Bronchial epithelial cell (primary cell): Measurements from ENCODE around the gene PLK2. TPM values are rescaled to one million over a fixed set of nuclear protein-coding genes. Genes with fewer than 3 reads are reported as not detected.

Experiments
- DNase-seq: peaks from one replicate; pipeline ENCODE4 v3.0.0-alpha.2; 2010; ENCODE audit warnings: low read depth
- FAIRE-seq: peaks from 2 replicates; lab custom pipeline; 2011; peaks lifted over from hg19 to GRCh38; lab: Jason Lieb, UNC
- H3K27me3 ChIP-seq: 2 replicates; pipeline ENCODE4 v1.5.1; 2011; ENCODE audit warnings: low read length; ENCODE audit not compliant: control insufficient read depth, insufficient read depth
- H3K36me3 ChIP-seq: 2 replicates; pipeline ENCODE4 v1.5.1; 2011; ENCODE audit warnings: low read length; ENCODE audit not compliant: control insufficient read depth, insufficient read depth
- H3K4me3 ChIP-seq: 2 replicates; pipeline ENCODE4 v1.5.1; 2011; ENCODE audit warnings: mild to moderate bottlenecking, low read depth, low read length, control low read depth
- total RNA-seq: library from RNA; depleted of rRNA; stranded (reverse); fragments of >200 nt; gene quantifications from 2 replicates; pipeline ENCODE4 v1.2.1, GENCODE V29; 2014
- TF ChIP-seq, protein P1 (sequence below): IDR thresholded peaks from 2 replicates; pipeline ENCODE4 v1.5.1; 2011; ENCODE audit warnings: mild to moderate bottlenecking, moderate library complexity, low read length, control low read depth, inconsistent platforms; ENCODE audit not compliant: insufficient read depth, severe bottlenecking

Gene PLK2
- total RNA-seq, 1 donor from 2014 or later, result 146 TPM

DNA sequence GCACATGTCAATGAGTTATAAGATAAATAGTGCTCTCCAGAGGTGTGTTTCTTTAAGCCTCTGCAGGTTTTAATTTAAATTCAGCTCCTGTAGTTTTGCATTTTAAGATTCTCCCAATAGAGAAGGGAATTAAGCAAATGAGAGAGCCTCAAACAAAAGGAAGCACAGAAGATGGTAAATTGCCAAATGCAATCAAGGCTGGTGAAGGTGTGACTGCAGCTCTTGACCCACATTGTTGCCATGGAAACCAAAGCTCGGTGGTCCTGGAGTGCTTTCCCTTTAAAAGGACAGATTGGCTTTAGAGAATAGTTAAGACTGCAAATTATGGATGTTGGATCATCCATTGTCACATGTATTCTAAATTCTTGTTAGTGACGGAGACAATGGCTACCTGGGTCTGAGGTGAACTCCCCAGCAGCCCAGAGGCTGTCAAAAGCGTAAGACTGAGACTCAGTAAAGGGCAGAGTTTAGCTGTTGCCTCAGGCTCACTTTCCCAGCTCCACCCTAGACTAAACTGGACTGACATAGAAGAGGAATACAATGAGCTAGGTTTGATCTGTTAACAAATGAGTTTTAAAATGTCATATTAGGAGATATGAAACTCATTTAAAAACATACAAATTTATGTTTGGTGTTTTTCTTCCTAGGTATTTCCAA lies 43.6 kb upstream of the PLK2 start:
- FAIRE-seq (no peak), DNase-seq (no peak)
- TF ChIP-seq, protein P1, sequence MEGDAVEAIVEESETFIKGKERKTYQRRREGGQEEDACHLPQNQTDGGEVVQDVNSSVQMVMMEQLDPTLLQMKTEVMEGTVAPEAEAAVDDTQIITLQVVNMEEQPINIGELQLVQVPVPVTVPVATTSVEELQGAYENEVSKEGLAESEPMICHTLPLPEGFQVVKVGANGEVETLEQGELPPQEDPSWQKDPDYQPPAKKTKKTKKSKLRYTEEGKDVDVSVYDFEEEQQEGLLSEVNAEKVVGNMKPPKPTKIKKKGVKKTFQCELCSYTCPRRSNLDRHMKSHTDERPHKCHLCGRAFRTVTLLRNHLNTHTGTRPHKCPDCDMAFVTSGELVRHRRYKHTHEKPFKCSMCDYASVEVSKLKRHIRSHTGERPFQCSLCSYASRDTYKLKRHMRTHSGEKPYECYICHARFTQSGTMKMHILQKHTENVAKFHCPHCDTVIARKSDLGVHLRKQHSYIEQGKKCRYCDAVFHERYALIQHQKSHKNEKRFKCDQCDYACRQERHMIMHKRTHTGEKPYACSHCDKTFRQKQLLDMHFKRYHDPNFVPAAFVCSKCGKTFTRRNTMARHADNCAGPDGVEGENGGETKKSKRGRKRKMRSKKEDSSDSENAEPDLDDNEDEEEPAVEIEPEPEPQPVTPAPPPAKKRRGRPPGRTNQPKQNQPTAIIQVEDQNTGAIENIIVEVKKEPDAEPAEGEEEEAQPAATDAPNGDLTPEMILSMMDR, result no peak

DNA sequence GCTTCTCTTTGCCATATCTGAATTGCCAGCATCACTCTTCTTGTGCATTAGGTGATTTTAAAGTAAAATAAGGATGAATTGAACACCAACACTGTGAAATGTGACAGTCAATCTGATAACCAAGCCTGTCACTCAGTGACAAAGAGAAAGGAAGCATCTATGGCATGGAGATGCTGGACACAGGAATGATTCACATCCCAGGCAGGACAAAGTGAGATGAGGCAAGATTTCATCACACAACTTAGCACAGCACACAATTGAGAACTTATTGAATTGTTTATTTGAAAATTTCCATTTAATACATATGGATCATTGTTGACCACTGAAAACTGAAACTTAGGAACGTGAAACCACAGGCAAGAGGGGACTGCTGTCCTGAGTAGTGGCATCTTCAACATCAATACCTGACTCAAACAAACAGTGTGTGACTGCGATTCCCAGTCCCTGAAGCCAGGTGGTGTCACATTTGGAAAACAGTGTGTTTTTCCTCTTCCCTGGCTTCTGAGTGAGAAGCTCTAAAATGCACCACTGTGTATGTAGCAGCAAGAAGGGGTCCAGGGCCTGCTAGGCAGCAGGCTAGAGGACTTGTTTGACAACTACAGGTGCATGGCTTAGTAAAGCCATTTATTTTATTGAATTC lies 42.0 kb upstream of the PLK2 start:
- Histone ChIP-seq H3K36me3 (no peaks in the 10 kb centered on the region), H3K27me3 (peaks cover 4% of the 10 kb centered on the region), H3K4me3 (no peak overlapping the region)
- DNase-seq, result no peak
- FAIRE-seq, result no peak
- TF ChIP-seq, protein P1, result no peak

More for the DNA sequence above, 43.6 kb upstream of the PLK2 start:
- Histone ChIP-seq H3K4me3 (no peak overlapping the region), H3K36me3 (no peaks in the 10 kb centered on the region), H3K27me3 (peaks cover 4% of the 10 kb centered on the region)

DNA sequence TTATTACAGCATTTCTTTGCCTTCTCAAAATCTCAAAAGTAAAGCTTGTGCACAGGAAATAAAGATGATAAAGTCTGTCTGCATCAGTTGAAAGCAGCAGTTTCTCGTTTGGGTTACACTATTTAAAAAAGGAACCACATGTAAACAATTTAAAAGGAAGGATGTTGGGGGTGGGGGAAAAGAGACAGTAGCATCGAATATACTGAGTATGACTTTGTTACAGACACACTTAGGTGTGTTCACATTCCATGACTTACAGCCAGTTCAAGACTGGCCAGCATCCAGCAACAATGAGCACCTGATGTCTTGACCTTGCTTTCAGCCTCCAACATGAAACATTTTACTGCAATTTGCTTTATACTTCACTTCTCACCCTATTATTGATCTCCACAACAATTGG lies 40.1 kb upstream of the PLK2 start:
- H3K36me3 ChIP-seq, result no peaks in the 10 kb centered on the region
- TF ChIP-seq, protein P1, result no peak
- H3K4me3 ChIP-seq, result no peak overlapping the region
- peaks cover 4% of the 10 kb centered on the region for H3K27me3 ChIP-seq
- DNase-seq, result no peak
- FAIRE-seq, result peak; percentile 97

DNA sequence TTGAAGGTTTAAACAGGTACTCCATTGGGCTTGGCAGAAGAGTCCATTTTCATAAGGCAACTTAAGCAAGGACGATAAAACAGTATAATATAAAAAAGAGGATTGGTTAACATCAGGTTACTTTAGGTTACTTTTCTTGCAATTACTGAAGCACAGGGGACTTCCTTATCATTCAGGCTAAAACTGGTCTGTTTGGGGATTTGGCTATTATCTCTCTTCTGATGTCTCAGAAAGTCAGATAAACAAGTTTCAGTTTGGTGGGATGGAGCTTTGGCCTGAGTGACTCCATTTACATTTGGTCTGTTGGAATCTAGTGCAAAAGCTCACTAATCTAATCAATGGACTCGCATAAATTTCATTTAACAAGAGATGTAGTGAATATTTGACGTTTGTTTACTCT lies 39.3 kb upstream of the PLK2 start:
- FAIRE-seq, result no peak
- peaks cover 4% of the 10 kb centered on the region for H3K27me3 ChIP-seq
- no peaks in the 10 kb centered on the region for H3K36me3 ChIP-seq
- H3K4me3 ChIP-seq, result no peak overlapping the region
- TF ChIP-seq, protein P1, result no peak
- no peak for DNase-seq

DNA sequence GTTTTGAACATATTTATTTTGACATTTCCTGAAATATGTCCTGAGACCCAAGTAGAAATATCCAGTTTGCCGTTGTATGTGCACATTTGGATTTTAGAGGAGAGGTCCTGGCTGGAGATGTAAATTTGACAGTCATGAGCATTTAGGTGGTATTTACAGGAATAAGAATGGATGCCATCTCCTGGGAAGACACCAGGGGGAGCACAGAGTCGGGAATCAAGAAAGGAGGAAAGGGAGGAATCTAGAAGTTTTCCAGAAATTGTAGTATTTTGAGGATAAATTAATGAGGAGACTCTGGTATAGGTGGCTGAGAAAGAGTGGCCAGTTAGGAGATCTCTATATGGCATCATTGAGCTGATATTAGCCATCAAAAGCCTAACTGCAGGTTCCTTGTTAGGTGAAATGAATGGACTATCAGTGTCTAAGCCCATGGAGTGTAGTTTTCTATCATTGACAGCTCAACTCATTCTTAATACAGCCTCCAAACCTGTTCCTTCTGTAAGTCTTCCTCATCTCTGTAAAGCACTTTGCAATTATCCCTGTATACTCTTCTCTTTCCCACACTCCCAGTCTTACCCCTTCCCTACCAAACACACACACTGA lies 38.6 kb upstream of the PLK2 start:
- H3K36me3 ChIP-seq, result no peaks in the 10 kb centered on the region
- H3K27me3 ChIP-seq, result peaks cover 2% of the 10 kb centered on the region
- FAIRE-seq (no peak), DNase-seq (peak; percentile 35)
- TF ChIP-seq, protein P1, result peak; percentile 58
- H3K4me3 ChIP-seq, result no peak overlapping the region
